ENCODE results near the gene SIPA1L3. TPM values are rescaled to one million over a fixed set of nuclear protein-coding genes. Genes with fewer than 3 reads are reported as not detected.

SIPA1L3 gene
- total and polyA plus RNA-seq, 8 donors = 19.7 to 44.8 (median 25.8) TPM

DNA sequence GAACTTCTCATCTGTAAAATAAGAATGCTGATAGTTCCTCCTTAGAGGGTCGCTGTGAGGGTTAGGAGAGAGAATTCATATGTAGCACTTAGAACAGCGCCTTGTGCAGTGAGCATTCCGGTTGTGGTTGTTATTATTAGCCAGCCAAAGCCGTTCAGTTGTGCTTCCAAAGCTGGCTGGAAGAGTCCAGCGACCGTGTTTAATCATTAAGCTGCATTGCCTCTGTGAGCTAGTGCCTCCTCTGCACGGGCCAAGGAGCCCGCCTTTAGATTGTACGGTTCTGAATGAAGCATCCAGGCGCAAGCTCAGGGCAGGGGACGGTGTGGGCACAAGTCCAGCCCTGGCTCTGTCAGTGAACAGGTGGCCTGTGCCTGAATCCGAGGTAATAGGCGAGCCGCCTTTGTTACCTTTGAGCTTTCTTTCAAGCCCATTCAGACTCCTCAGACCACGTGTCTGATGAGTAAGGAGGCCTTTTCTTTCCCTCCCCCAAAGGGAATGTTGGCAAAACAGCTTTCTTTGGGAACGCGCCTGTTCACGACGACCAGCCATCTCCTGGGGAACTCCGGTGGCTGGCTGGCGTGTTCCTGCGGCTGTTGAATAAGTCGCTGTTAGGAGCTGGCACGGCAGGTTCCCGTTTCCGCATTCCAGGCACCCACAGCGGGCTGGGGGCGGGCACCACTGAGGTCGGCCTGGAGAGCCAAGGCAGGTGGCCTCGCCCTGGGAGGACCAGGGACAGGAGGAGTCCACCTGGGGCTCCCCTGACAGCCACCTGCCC lies 25.1 kb downstream of the SIPA1L3 start:
- FAIRE-seq = no peak
- intact Hi-C loops (cut with DNase I) = no loop called here
- DNase-seq = peak; percentile 83 to 94 (median 88)
- Histone ChIP-seq H3K36me3 (no peaks in the 10 kb centered on the region), H3K4me3 (peak overlapping the region in 3 of 4 donors; percentile 2 to 45 (median 29)), H3K9me3 (no peaks in the 10 kb centered on the region), H3K27ac (peak overlapping the region; percentile 64 to 92 (median 84)), H3K27me3 (no peaks in the 10 kb centered on the region), H3K4me1 (peaks cover 7 to 39% (median 18%) of the 10 kb centered on the region in 3 donors)
- WGBS, 2 donors = 5 to 6% methylated on average over 30 of the region's 30 CpGs
- peak; percentile 82 to 88 (median 86) for ATAC-seq
- TF ChIP-seq, protein P1, sequence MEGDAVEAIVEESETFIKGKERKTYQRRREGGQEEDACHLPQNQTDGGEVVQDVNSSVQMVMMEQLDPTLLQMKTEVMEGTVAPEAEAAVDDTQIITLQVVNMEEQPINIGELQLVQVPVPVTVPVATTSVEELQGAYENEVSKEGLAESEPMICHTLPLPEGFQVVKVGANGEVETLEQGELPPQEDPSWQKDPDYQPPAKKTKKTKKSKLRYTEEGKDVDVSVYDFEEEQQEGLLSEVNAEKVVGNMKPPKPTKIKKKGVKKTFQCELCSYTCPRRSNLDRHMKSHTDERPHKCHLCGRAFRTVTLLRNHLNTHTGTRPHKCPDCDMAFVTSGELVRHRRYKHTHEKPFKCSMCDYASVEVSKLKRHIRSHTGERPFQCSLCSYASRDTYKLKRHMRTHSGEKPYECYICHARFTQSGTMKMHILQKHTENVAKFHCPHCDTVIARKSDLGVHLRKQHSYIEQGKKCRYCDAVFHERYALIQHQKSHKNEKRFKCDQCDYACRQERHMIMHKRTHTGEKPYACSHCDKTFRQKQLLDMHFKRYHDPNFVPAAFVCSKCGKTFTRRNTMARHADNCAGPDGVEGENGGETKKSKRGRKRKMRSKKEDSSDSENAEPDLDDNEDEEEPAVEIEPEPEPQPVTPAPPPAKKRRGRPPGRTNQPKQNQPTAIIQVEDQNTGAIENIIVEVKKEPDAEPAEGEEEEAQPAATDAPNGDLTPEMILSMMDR (IDR thresholded peaks at IDR 0.05) = no peak

DNA sequence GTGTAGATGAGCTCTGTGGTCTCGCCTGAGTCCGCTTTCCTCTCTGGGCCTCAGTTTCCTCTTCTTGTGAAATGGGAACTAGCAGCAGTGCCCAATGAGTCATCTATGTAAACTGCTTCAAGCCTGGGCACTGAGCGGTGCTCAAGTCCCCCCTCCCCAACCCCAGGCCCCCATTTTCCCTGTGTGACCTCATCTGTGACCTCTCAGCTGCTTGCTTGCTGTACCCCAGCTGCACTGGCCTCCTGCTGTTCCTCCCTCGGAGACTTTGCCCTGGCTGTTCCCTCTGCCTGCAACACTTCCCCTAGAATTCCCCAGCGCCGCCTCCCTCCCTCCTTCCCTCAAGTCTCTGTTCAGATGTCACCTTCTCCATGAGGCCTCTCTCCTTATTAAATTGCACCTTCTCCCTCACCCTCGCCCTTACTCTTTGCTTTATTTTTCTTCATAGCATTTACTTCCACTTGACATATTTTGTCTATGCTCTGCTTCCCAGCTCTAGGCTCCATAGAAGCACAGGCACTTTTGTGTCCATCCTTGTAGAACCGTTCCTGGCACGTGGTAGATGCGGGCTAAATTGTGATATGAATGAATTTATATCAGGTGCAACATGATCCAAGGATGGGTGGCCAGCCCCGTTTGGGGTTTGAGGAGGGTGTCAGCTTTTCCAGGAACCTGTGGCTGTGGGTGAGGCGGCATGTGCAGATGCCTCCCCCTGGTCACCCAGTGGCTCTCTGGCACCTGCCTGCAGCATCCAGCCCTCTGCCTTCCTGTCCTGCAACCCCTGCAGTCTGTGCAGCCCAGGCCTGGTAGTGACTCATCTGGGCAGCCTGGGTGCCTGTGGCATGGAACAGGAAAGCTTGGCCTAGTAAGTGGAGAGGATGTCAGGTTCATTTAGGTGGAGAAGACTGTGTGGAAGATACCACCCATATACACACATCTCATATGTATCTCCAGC lies 26.3 kb downstream of the SIPA1L3 start:
- TF ChIP-seq, protein P1 (IDR thresholded peaks at IDR 0.05) = no peak

DNA sequence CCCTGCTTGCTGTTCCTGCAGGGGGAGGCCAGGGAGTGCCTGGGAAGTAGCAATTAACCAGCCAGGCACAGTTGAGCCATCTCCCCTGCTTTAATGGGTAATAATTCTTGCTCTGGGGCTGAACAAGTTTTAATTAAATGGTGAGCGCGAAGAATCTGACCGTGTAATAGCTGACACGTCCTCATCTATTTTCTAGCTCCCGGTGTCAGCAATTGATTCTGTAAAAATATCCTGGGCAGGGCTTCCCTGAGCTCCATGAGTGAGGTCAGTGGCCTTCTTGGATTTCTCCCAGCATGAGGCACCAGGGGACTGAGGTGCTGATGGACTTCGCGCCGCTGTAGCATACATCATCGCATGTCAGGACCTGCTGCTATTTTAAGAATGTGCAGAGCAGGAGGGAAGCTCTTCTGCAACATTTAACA lies 26.9 kb downstream of the SIPA1L3 start:
- no peak for FAIRE-seq
- ATAC-seq = peak in 3 of 4 donors; percentile 7 to 37 (median 29)
- intact Hi-C loops (cut with DNase I) = no loop called here
- WGBS, 2 donors = 52 to 58% methylated on average over 9 of the region's 9 CpGs
- DNase-seq = peak in 3 of 6 donors; percentile 35 to 49 (median 36)
- Histone ChIP-seq H3K9me3 (no peaks in the 10 kb centered on the region), H3K4me3 (peak overlapping the region in 1 of 4 donors; percentile 45), H3K4me1 (peaks cover 7 to 40% (median 23%) of the 10 kb centered on the region in 3 donors), H3K27ac (peak overlapping the region in 3 of 4 donors; percentile 25 to 92 (median 88)), H3K27me3 (no peaks in the 10 kb centered on the region), H3K36me3 (no peaks in the 10 kb centered on the region)
- TF ChIP-seq, protein P1 (IDR thresholded peaks at IDR 0.05) = no peak

More for the DNA sequence above, 26.3 kb downstream of the SIPA1L3 start:
- Histone ChIP-seq H3K4me1 (peaks cover 7 to 40% (median 23%) of the 10 kb centered on the region in 3 donors), H3K27me3 (no peaks in the 10 kb centered on the region), H3K36me3 (no peaks in the 10 kb centered on the region), H3K9me3 (no peaks in the 10 kb centered on the region), H3K27ac (peak overlapping the region; percentile 64 to 92 (median 84)), H3K4me3 (peak overlapping the region in 3 of 4 donors; percentile 2 to 45 (median 29))
- intact Hi-C loops (cut with DNase I) = no loop called here
- WGBS, 2 donors = 47 to 50% methylated on average over 12 of the region's 12 CpGs
- FAIRE-seq (no peak), DNase-seq (peak; percentile 16 to 61 (median 38)), ATAC-seq (peak in 2 of 4 donors; percentile 15 to 33)

DNA sequence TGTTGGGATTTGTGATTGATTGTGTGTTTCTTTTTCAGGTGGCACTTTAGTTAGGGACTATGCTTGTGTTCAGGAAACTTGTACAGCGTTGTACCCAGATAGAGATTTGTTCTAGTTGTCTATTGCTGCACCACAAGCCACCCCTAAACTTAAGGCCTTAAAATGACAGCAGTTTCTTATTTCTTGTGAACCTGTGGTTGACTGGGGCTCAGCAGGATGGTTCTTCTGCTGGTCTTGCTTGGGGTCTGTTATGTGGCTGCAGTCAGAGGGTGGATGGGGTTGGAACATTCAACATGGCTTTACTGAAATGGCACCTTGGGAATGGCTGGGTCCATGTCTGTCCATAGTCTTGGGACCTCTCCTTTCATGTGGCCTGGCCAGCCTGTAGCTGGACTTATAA lies 28.3 kb downstream of the SIPA1L3 start:
- Histone ChIP-seq H3K9me3 (no peaks in the 10 kb centered on the region), H3K36me3 (no peaks in the 10 kb centered on the region), H3K27ac (peak overlapping the region in 1 of 4 donors; percentile 27), H3K4me3 (no peak overlapping the region), H3K4me1 (peaks cover 7 to 40% (median 23%) of the 10 kb centered on the region in 3 donors), H3K27me3 (no peaks in the 10 kb centered on the region)
- ATAC-seq (no peak), DNase-seq (no peak), FAIRE-seq (no peak)
- 100% methylated on average over 1 of the region's 1 CpG for WGBS, 2 donors
- TF ChIP-seq, protein P1 (IDR thresholded peaks at IDR 0.05) = no peak
- intact Hi-C loops (cut with DNase I) = no loop called here

Data from pancreas (tissue), 10 donors.